ENCODE measurements around the gene DNAJA4. TPM values are rescaled to one million over a fixed set of nuclear protein-coding genes. Genes with fewer than 3 reads are reported as not detected.

The DNAJA4 gene
- total RNA-seq, 2 experiments from 2014 or later = not detected

DNA sequence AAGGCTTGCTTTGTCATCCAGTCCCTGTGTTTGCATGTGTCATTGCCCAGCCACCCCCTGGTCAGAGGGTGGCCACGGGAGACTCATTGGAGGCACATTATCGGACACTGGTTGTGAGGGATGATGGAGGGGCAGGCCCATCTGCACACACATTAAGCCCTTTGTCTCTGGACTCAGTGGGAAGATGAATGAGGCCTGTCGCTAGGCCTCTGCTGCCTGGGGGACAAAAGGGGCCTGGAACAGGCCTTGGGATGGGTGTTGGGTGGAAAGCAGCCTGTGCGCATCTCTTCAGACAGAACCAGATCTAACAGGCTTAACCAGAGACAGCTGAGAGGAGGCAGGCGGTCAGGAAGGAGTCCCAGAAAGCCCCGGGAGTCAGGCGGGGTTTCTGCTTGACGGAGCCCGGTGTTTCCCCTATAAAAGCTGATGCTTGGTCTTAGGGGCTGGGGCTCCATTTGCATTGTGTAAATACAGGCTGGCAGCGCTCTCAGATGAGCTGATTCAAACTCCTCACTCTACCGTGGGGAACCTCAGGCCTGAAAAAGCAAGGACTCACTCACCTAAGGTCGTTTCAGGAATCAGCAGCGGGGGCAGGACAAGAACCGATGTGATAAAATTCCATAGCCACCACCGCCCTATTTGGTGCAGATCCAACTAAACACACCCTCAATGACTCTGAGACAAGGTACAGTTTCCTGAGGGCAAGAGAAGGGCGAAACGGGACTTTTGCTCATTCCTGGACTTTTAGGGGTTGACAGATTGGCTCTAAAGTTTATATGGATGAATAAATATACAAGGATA, 52.1 kb downstream of the DNAJA4 start:
- intact Hi-C loops (cut with micrococcal nuclease; ENCODE audit: unreplicated experiment) = no loop called here
- Histone ChIP-seq H3K9me3 (ENCODE audit: low read length) (no peaks in the 10 kb centered on the region), H3K36me3 (ENCODE audit: insufficient read depth, low read length) (no peaks in the 10 kb centered on the region), H3K4me2 (ENCODE audit: low read length) (no peak overlapping the region), H3K79me2 (ENCODE audit: insufficient read depth, low read depth, low read length) (no peaks in the 10 kb centered on the region), H3K4me3 (ENCODE audit: low read depth, low read length, poor library complexity, severe bottlenecking) (no peak overlapping the region), H2AFZ (ENCODE audit: low read length) (no peak overlapping the region), H3K9me2 (ENCODE audit: insufficient read depth, low read length) (no peaks in the 10 kb centered on the region), H3K27ac (ENCODE audit: low read depth, low read length, poor library complexity, severe bottlenecking) (no peak overlapping the region), H3K4me1 (ENCODE audit: insufficient read depth, low read length, poor library complexity, severe bottlenecking) (no peaks in the 10 kb centered on the region), H4K20me1 (ENCODE audit: insufficient read depth, low read length) (no peaks in the 10 kb centered on the region)
- TF ChIP-seq, protein P1, sequence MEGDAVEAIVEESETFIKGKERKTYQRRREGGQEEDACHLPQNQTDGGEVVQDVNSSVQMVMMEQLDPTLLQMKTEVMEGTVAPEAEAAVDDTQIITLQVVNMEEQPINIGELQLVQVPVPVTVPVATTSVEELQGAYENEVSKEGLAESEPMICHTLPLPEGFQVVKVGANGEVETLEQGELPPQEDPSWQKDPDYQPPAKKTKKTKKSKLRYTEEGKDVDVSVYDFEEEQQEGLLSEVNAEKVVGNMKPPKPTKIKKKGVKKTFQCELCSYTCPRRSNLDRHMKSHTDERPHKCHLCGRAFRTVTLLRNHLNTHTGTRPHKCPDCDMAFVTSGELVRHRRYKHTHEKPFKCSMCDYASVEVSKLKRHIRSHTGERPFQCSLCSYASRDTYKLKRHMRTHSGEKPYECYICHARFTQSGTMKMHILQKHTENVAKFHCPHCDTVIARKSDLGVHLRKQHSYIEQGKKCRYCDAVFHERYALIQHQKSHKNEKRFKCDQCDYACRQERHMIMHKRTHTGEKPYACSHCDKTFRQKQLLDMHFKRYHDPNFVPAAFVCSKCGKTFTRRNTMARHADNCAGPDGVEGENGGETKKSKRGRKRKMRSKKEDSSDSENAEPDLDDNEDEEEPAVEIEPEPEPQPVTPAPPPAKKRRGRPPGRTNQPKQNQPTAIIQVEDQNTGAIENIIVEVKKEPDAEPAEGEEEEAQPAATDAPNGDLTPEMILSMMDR (conservative IDR thresholded peaks at IDR 0.05; ENCODE audit: low read length) = no peak
- no peak for TF ChIP-seq EZH2phosphoT487 (IDR thresholded peaks at IDR 0.05; ENCODE audit: borderline replicate concordance, low read depth, low read length)
- ChIA-PET CTCF (ENCODE audit: unreplicated experiment) (no interaction called here), POLR2A (interaction anchor here (0.6 to 0.7 kb wide), 2 partner anchors 72 to 577 kb away, joined by 3 read pairs; no protein-coding TSS in a partner anchor)
- BruUV-seq (replicated peaks) = no TSS peak
- DNase-seq (ENCODE audit: low spot score) = no peak

DNA sequence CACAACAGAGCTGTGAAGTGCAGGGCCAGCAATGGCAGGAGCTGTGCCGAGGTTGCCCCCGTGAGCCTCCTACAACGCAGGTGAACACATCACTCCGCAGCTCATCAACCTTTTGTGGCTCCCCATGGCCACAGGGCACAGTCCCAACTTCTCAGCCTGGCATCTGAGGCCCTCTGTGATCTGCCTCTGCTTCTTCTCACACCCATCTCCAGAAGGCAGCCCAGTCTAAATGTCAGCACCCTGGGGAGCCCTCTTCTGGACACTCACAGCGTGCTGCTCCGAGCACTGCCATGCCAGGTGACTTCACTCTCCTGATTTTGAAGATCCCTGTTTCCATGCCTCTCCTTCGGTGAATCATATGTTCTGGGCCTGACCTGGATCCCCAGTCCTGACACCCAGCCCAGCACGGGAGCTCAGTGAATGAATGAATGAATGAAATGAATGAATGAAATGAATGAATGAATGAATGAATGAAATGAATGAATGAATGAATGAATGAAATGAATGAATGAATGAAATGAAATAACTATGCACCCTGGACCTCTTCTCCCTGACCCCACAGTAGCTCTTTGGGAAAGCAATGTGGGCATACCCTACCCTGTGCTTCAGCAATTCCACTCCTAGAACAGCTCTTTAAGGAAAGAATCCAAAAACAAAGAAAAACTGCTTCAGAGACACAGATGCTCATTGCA, 52.9 kb downstream of the DNAJA4 start:
- Histone ChIP-seq H2AFZ (ENCODE audit: low read length) (no peak overlapping the region), H3K27ac (ENCODE audit: low read depth, low read length, poor library complexity, severe bottlenecking) (no peak overlapping the region), H3K9me3 (ENCODE audit: low read length) (no peaks in the 10 kb centered on the region), H3K4me3 (ENCODE audit: low read depth, low read length, poor library complexity, severe bottlenecking) (no peak overlapping the region), H3K9me2 (ENCODE audit: insufficient read depth, low read length) (no peaks in the 10 kb centered on the region), H3K79me2 (ENCODE audit: insufficient read depth, low read depth, low read length) (no peaks in the 10 kb centered on the region), H4K20me1 (ENCODE audit: insufficient read depth, low read length) (no peaks in the 10 kb centered on the region), H3K36me3 (ENCODE audit: insufficient read depth, low read length) (no peaks in the 10 kb centered on the region), H3K4me1 (ENCODE audit: insufficient read depth, low read length, poor library complexity, severe bottlenecking) (no peaks in the 10 kb centered on the region), H3K4me2 (ENCODE audit: low read length) (no peak overlapping the region)
- ChIA-PET POLR2A (interaction anchor here (0.6 kb wide), 1 partner anchor 576 kb away, joined by 3 read pairs; no protein-coding TSS in a partner anchor), CTCF (ENCODE audit: unreplicated experiment) (no interaction called here)
- BruUV-seq (replicated peaks) = no TSS peak
- TF ChIP-seq EZH2phosphoT487 (IDR thresholded peaks at IDR 0.05; ENCODE audit: borderline replicate concordance, low read depth, low read length) = no peak
- TF ChIP-seq, protein P1 (conservative IDR thresholded peaks at IDR 0.05; ENCODE audit: low read length) = 0 out of 2 replicates have a peak, but pooled peaks have one; percentile 28
- peak; percentile 10 for DNase-seq (ENCODE audit: low spot score)
- intact Hi-C loops (cut with micrococcal nuclease; ENCODE audit: unreplicated experiment) = no loop called here

GRCh38 chr15:78319588-78319987, 55.2 kb downstream of the DNAJA4 start:
- DNase-seq (ENCODE audit: low spot score) = no peak
- ChIA-PET POLR2A (no interaction called here), CTCF (ENCODE audit: unreplicated experiment) (no interaction called here)
- Histone ChIP-seq H3K4me3 (ENCODE audit: low read depth, low read length, poor library complexity, severe bottlenecking) (no peak overlapping the region), H4K20me1 (ENCODE audit: insufficient read depth, low read length) (no peaks in the 10 kb centered on the region), H3K9me2 (ENCODE audit: insufficient read depth, low read length) (no peaks in the 10 kb centered on the region), H3K27ac (ENCODE audit: low read depth, low read length, poor library complexity, severe bottlenecking) (no peak overlapping the region), H3K4me2 (ENCODE audit: low read length) (no peak overlapping the region), H2AFZ (ENCODE audit: low read length) (no peak overlapping the region), H3K79me2 (ENCODE audit: insufficient read depth, low read depth, low read length) (no peaks in the 10 kb centered on the region), H3K9me3 (ENCODE audit: low read length) (no peaks in the 10 kb centered on the region), H3K36me3 (ENCODE audit: insufficient read depth, low read length) (no peaks in the 10 kb centered on the region), H3K4me1 (ENCODE audit: insufficient read depth, low read length, poor library complexity, severe bottlenecking) (no peaks in the 10 kb centered on the region)
- TF ChIP-seq EZH2phosphoT487 (IDR thresholded peaks at IDR 0.05; ENCODE audit: borderline replicate concordance, low read depth, low read length) = no peak
- TF ChIP-seq, protein P1 (conservative IDR thresholded peaks at IDR 0.05; ENCODE audit: low read length) = no peak
- intact Hi-C loops (cut with micrococcal nuclease; ENCODE audit: unreplicated experiment) = no loop called here
- no TSS peak for BruUV-seq (replicated peaks)
